H1 (cell line): Measurements from ENCODE around the gene USP24. TPM values are rescaled to one million over a fixed set of nuclear protein-coding genes. Genes with fewer than 3 reads are reported as not detected.

Experiments
- CTCF ChIA-PET: fragments of 300-600 bp; sonication (Branson Sonifier 250); formaldehyde crosslinking; loops from one replicate; lab custom pipeline; 2021; ENCODE audit not compliant: partially characterized antibody; lab: Charles Lee
- POLR2A ChIA-PET: fragments of 300-600 bp; sonication (Branson Sonifier 250); formaldehyde crosslinking; loops from one replicate; lab custom pipeline; 2021; ENCODE audit warnings: inconsistent platforms; ENCODE audit not compliant: partially characterized antibody; lab: Charles Lee
- DNase-seq, 2 experiments: peaks; one replicate each; pipeline versions ENCODE4 v3.0.0 to v3.0.0-alpha.2; 2010 to 2022; ENCODE audit warnings: low spot score in 2 of 2, low read depth in 1 of 2, mixed read lengths in 1 of 2
- FAIRE-seq: peaks from 2 replicates; lab custom pipeline; 2011; peaks lifted over from hg19 to GRCh38; lab: Jason Lieb, UNC
- H2AFZ ChIP-seq: 2 replicates; pipeline ENCODE4 v1.8.1; 2012; ENCODE audit warnings: low read length, inconsistent platforms
- H2AK5ac ChIP-seq: 2 replicates; pipeline ENCODE4 v1.6.1; 2013; ENCODE audit warnings: low read depth, low read length
- H2BK120ac ChIP-seq: replicated peaks from 2 replicates; pipeline ENCODE3; 2013; ENCODE audit warnings: low read depth, low read length, inconsistent platforms
- H2BK12ac ChIP-seq: 2 replicates; pipeline ENCODE4 v1.6.1; 2013; ENCODE audit warnings: low read depth, low read length
- H2BK15ac ChIP-seq: 2 replicates; pipeline ENCODE4 v1.6.1; 2013; ENCODE audit warnings: low read length
- H2BK20ac ChIP-seq: 2 replicates; pipeline ENCODE4 v1.6.1; 2013; ENCODE audit warnings: low read length
- H2BK5ac ChIP-seq: 2 replicates; pipeline ENCODE4 v1.6.1; 2013; ENCODE audit warnings: low read depth, low read length
- H3K14ac ChIP-seq: 2 replicates; pipeline ENCODE4 v1.6.1; 2013; ENCODE audit warnings: inconsistent platforms; ENCODE audit not compliant: insufficient read length
- H3K18ac ChIP-seq: 2 replicates; pipeline ENCODE4 v1.6.1; 2013; ENCODE audit warnings: low read length; ENCODE audit errors: extremely low read depth
- H3K23ac ChIP-seq: 2 replicates; pipeline ENCODE4 v1.6.1; 2013; ENCODE audit warnings: inconsistent platforms; ENCODE audit not compliant: insufficient read length
- H3K23me2 ChIP-seq: 2 replicates; pipeline ENCODE4 v1.6.1; 2013; ENCODE audit warnings: low read depth, low read length
- H3K27ac ChIP-seq: 2 replicates; pipeline ENCODE4 v1.6.1; 2011; ENCODE audit warnings: low read depth, low read length, inconsistent platforms
- H3K27me3 ChIP-seq, 4 experiments: replicated peaks in 1 of 4; 1 replicate in 1 of 4; 2 replicates in 3 of 4; pipeline versions ENCODE4 v1.6.1 to v1.8.1; 2011 to 2013; ENCODE audit warnings: low read length in 3 of 4, mild to moderate bottlenecking in 3 of 4, inconsistent platforms in 2 of 4, mixed read lengths in 2 of 4, moderate library complexity in 1 of 4; ENCODE audit not compliant: control insufficient read depth in 3 of 4, insufficient read depth in 3 of 4; ENCODE audit errors: extremely low read depth in 1 of 4
- H3K36me3 ChIP-seq, 4 experiments: 2 replicates each; pipeline versions ENCODE4 v1.6.1 to v1.8.1; 2011 to 2013; ENCODE audit warnings: mild to moderate bottlenecking in 4 of 4, low read length in 3 of 4, moderate library complexity in 2 of 4, control low read depth in 1 of 4, inconsistent platforms in 1 of 4; ENCODE audit not compliant: insufficient read depth in 4 of 4, control insufficient read depth in 2 of 4
- H3K4ac ChIP-seq: replicated peaks from 2 replicates; pipeline ENCODE3; 2013; ENCODE audit warnings: low read length, low read depth, mixed read lengths, inconsistent platforms; ENCODE audit not compliant: insufficient read length
- H3K4me1 ChIP-seq, 4 experiments: replicated peaks in 1 of 4; 1 replicate in 1 of 4; 2 replicates in 3 of 4; pipeline versions ENCODE4 v1.6.1 to v1.8.1; 2011 to 2013; ENCODE audit warnings: low read length in 3 of 4, inconsistent platforms in 2 of 4, mixed read lengths in 1 of 4; ENCODE audit not compliant: insufficient read depth in 4 of 4, control insufficient read depth in 3 of 4
- H3K4me2 ChIP-seq, 2 experiments: 2 replicates each; pipeline versions ENCODE4 v1.6.1 to v1.8.1; 2011 to 2013; ENCODE audit warnings: low read depth in 2 of 2, low read length in 2 of 2, control low read depth in 1 of 2, inconsistent platforms in 1 of 2, mild to moderate bottlenecking in 1 of 2; ENCODE audit not compliant: insufficient read depth in 1 of 2
- H3K4me3 ChIP-seq, 4 experiments: fragments of 200-600, 300-600 bp in 1 of 4; sonication (generic), shearing (Covaris generic), sonication (Bioruptor Twin) in 1 of 4; 2 replicates each; pipeline versions ENCODE4 v1.5.1 to v1.8.1; 2011 to 2016; ENCODE audit warnings: low read length in 4 of 4, low read depth in 3 of 4, control low read depth in 2 of 4, inconsistent platforms in 2 of 4, mild to moderate bottlenecking in 2 of 4, mixed read lengths in 1 of 4, moderate library complexity in 1 of 4; ENCODE audit not compliant: insufficient read depth in 2 of 4; ENCODE audit errors: extremely low read depth in 1 of 4
- H3K56ac ChIP-seq: replicated peaks from 2 replicates; pipeline ENCODE3; 2013; ENCODE audit warnings: low read depth, mild to moderate bottlenecking, mixed read lengths, low read length, inconsistent platforms; ENCODE audit not compliant: insufficient read length
- H3K79me1 ChIP-seq: 2 replicates; pipeline ENCODE4 v1.6.1; 2013; ENCODE audit warnings: low read depth, low read length, control low read depth
- H3K79me2 ChIP-seq, 2 experiments: 2 replicates each; pipeline versions ENCODE4 v1.6.1 to v1.8.1; 2012 to 2013; ENCODE audit warnings: low read length in 2 of 2, mild to moderate bottlenecking in 2 of 2, inconsistent platforms in 1 of 2; ENCODE audit not compliant: insufficient read depth in 2 of 2, control insufficient read depth in 1 of 2
- H3K9ac ChIP-seq, 4 experiments: replicated peaks in 1 of 4; 1 replicate in 1 of 4; 2 replicates in 3 of 4; pipeline versions ENCODE4 v1.6.1 to v1.8.1; 2011 to 2013; ENCODE audit warnings: low read depth in 3 of 4, low read length in 3 of 4, control low read depth in 2 of 4, mild to moderate bottlenecking in 2 of 4, moderate library complexity in 2 of 4, inconsistent platforms in 1 of 4; ENCODE audit errors: extremely low read depth in 1 of 4
- H3K9me3 ChIP-seq, 2 experiments: 2 replicates each; pipeline versions ENCODE4 v1.6.1 to v1.8.1; 2012 to 2013; ENCODE audit warnings: mild to moderate bottlenecking in 2 of 2, moderate library complexity in 2 of 2, control low read depth in 1 of 2, inconsistent platforms in 1 of 2, low read depth in 1 of 2, low read length in 1 of 2, mixed read lengths in 1 of 2; ENCODE audit not compliant: insufficient read depth in 2 of 2
- H4K20me1 ChIP-seq, 2 experiments: replicated peaks in 1 of 2; 2 replicates each; pipeline versions ENCODE3 to v1.8.1; 2011 to 2013; ENCODE audit warnings: inconsistent platforms in 2 of 2, low read length in 2 of 2, mild to moderate bottlenecking in 1 of 2; ENCODE audit not compliant: insufficient read depth in 2 of 2, control insufficient read depth in 1 of 2
- H4K5ac ChIP-seq: 2 replicates; pipeline ENCODE4 v1.6.1; 2013; ENCODE audit warnings: low read length, low read depth, mixed read lengths, inconsistent platforms; ENCODE audit not compliant: insufficient read length
- H4K8ac ChIP-seq: 2 replicates; pipeline ENCODE4 v1.8.0; 2013; ENCODE audit warnings: mild to moderate bottlenecking, moderate library complexity, low read length, inconsistent platforms; ENCODE audit not compliant: insufficient read depth; ENCODE audit errors: extremely low read depth
- H4K91ac ChIP-seq: replicated peaks from 2 replicates; pipeline ENCODE3; 2013; ENCODE audit warnings: low read length, mixed read lengths, inconsistent platforms; ENCODE audit not compliant: insufficient read length
- TCF12 ChIP-seq: IDR thresholded peaks from 2 replicates; pipeline ENCODE4 v1.6.1; 2011; ENCODE audit warnings: low read depth, mild to moderate bottlenecking, low read length
- TEAD4 ChIP-seq: IDR thresholded peaks from 2 replicates; pipeline ENCODE4 v1.6.1; 2012; ENCODE audit warnings: low read depth, low read length, inconsistent platforms, mixed read lengths
- WGBS, 2 experiments: shearing (Covaris generic) in 1 of 2; methylation state at CpG; one replicate each; pipeline versions ENCODE4 v1.1.6 to v1.1.7; 2013 to 2015; ENCODE audit warnings: low lambda C conversion rate in 2 of 2, mixed read lengths in 2 of 2, inconsistent platforms in 1 of 2, low coverage in 1 of 2, missing lambda C conversion rate in 1 of 2; ENCODE audit not compliant: insufficient replicate concordance in 2 of 2, insufficient coverage in 1 of 2, insufficient read length in 1 of 2; ENCODE audit errors: extremely low coverage in 1 of 2, missing lambda C conversion rate in 1 of 2; 5-methylcytosine and 5-hydroxymethylcytosine counted together
- polyA plus RNA-seq, 7 experiments: library from polyadenylated mRNA; depleted of rRNA in 3 of 7; stranded (reverse) in 5 of 7; unstranded in 2 of 7; fragments of >200 nt in 5 of 7; fragments of 200-250 nt in 2 of 7; gene quantifications; 1 replicate in 5 of 7; 2 replicates in 1 of 7; 4 replicates in 1 of 7; pipeline versions ENCODE4 v1.2.1 to v1.2.3, GENCODE V29; 2011 to 2013; ENCODE audit warnings: missing spikeins in 2 of 7, mixed read lengths in 2 of 7
- total RNA-seq: library from RNA; stranded (reverse); fragmentation: NEBNext Ultra II Directional; extraction: Animal tissue kit (Norgen Biotek cat#: 25700); gene quantifications from 2 replicates; pipeline ENCODE4 v1.2.1, GENCODE V29; 2021

Gene USP24
- total and polyA plus RNA-seq, 2 of the 8 experiments (the other 6 are each of a cell fraction or from before 2014, with no cell fraction given) = 11.1 to 34.6 TPM

GRCh38 chr1:55065648-55066047, 149.5 kb downstream of the USP24 start:
- Histone ChIP-seq H3K4ac (no peak overlapping the region), H2BK120ac (no peak overlapping the region), H3K79me1 (no peaks in the 10 kb centered on the region; the same call in 1 of the 2 replicates), H2BK20ac (no peak overlapping the region), H2BK5ac (no peak overlapping the region), H2AFZ (no peak overlapping the region), H3K56ac (no peak overlapping the region), H3K9ac (no peak overlapping the region), H3K27me3 (no peaks in the 10 kb centered on the region), H3K9me3 (no peaks in the 10 kb centered on the region), H2BK12ac (no peak overlapping the region), H3K27ac (no peak overlapping the region), H2BK15ac (no peak overlapping the region), H4K20me1 (peaks cover 1 to 9% of the 10 kb centered on the region in 2 experiments), H3K18ac (no peak overlapping the region), H4K91ac (no peak overlapping the region), H3K36me3 (peaks cover 2 to 22% (median 16%) of the 10 kb centered on the region in 4 experiments; a peak in 7 of 8 replicates), H3K23ac (no peak overlapping the region), H3K4me3 (no peak overlapping the region), H3K23me2 (no peaks in the 10 kb centered on the region), H4K5ac (no peak overlapping the region), H3K4me2 (no peak overlapping the region), H3K79me2 (no peaks in the 10 kb centered on the region), H2AK5ac (no peak overlapping the region), H3K4me1 (no peaks in the 10 kb centered on the region), H4K8ac (no peak overlapping the region), H3K14ac (no peak overlapping the region)
- TF ChIP-seq TCF12 (no peak), TEAD4 (no peak)
- POLR2A ChIA-PET = interaction anchor here (0.5 kb wide), 1 partner anchor 78 kb away, joined by 4 read pairs; no protein-coding TSS in a partner anchor
- no peak for DNase-seq
- FAIRE-seq = no peak
- WGBS, 2 experiments = 100% methylated on average over 4 of the region's 4 CpGs; no CpG with 5 or more reads in 1 of the 2 experiments
- CTCF ChIA-PET = interaction anchor here (0.6 to 2.3 kb wide), 8 partner anchors 14 to 1055 kb away, joined by 3 to 4 read pairs (median 4); no protein-coding TSS in a partner anchor
